D721Med (cell line): ENCODE measurements around the gene SLC25A28.
"Not testable (repeated sequence)": the region's sequence is repeated elsewhere in the genome, so short reads cannot be mapped to it uniquely, and the experiment has no call there.

Source experiments
- DNase-seq: peaks from one replicate; pipeline ENCODE4 v3.0.0; 2011; ENCODE audit warnings: low spot score; ENCODE audit not compliant: insufficient read length
- FAIRE-seq: peaks from 2 replicates; lab custom pipeline; 2011; peaks lifted over from hg19 to GRCh38; lab: Jason Lieb, UNC
- CTCF ChIP-seq: IDR thresholded peaks from 2 replicates; pipeline ENCODE4 v1.5.1; 2012; ENCODE audit warnings: mild to moderate bottlenecking, control low read depth; ENCODE audit not compliant: insufficient read depth; ENCODE audit errors: missing control alignments

Gene SLC25A28

GRCh38 chr10:99598011-99598410 lies 22.2 kb downstream of the SLC25A28 start:
- TF ChIP-seq CTCF = no peak
- DNase-seq (no peak), FAIRE-seq (no peak)

GRCh38 chr10:99596708-99597107 lies 23.5 kb downstream of the SLC25A28 start:
- FAIRE-seq, DNase-seq: not testable (repeated sequence)

GRCh38 chr10:99595770-99596465 lies 24.3 kb downstream of the SLC25A28 start:
- no peak for TF ChIP-seq CTCF
- DNase-seq = no peak
- FAIRE-seq = no peak

- TF ChIP-seq CTCF = no peak
- FAIRE-seq = no peak
Observed at GRCh38 chr10:99595236-99595635, 25.0 kb downstream of the SLC25A28 start.

GRCh38 chr10:99593312-99593711 lies 26.9 kb downstream of the SLC25A28 start:
- DNase-seq (no peak), FAIRE-seq (no peak)
- TF ChIP-seq CTCF = no peak

More at GRCh38 chr10:99595236-99595635, 25.0 kb downstream of the SLC25A28 start:
- DNase-seq = no peak

GRCh38 chr10:99590799-99591198 lies 29.4 kb downstream of the SLC25A28 start:
- no peak for FAIRE-seq

GRCh38 chr10:99583687-99584086 lies 36.6 kb downstream of the SLC25A28 start:
- no peak for DNase-seq
- TF ChIP-seq CTCF = no peak
- no peak for FAIRE-seq

More at GRCh38 chr10:99590799-99591198, 29.4 kb downstream of the SLC25A28 start:
- TF ChIP-seq CTCF = no peak
- no peak for DNase-seq
